HCT116 (cell line): ENCODE data around the gene GALR3.

Source experiments
- CTCF ChIP-seq, 3 experiments: fragments of 200-600 bp in 1 of 3; sonication (generic) in 1 of 3; IDR thresholded peaks in 2 of 3; conservative IDR thresholded peaks in 1 of 3; 2 replicates each; pipeline ENCODE4 v1.5.1; 2012 to 2017; ENCODE audit warnings: low read depth in 2 of 3, low read length in 2 of 3, antibody characterized with exemption in 1 of 3, borderline replicate concordance in 1 of 3, control low read depth in 1 of 3, mild to moderate bottlenecking in 1 of 3, mixed read lengths in 1 of 3, mixed run types in 1 of 3, moderate library complexity in 1 of 3; ENCODE audit not compliant: insufficient read depth in 1 of 3
- EZH2 ChIP-seq: fragments of 200-600 bp; sonication (generic); IDR thresholded peaks from 2 replicates; pipeline ENCODE4 v1.6.1; 2017; ENCODE audit warnings: antibody characterized with exemption, mixed run types
- FOSL1 ChIP-seq: IDR thresholded peaks from 2 replicates; pipeline ENCODE4 v1.6.1; 2012; ENCODE audit warnings: low read depth
- JUND ChIP-seq: IDR thresholded peaks from 2 replicates; pipeline ENCODE4 v1.6.1; 2012
- POLR2A ChIP-seq: IDR thresholded peaks from 2 replicates; pipeline ENCODE4 v1.7.0; 2011; ENCODE audit warnings: borderline replicate concordance; ENCODE audit not compliant: insufficient read depth, insufficient read length; ENCODE audit errors: extremely low read depth
- POLR2AphosphoS5 ChIP-seq: IDR thresholded peaks from 2 replicates; pipeline ENCODE4 v1.6.1; 2011; ENCODE audit warnings: mild to moderate bottlenecking, low read depth, low read length, moderate library complexity
- RAD21 ChIP-seq: IDR thresholded peaks from 2 replicates; pipeline ENCODE4 v1.6.1; 2012; ENCODE audit warnings: low read depth, mild to moderate bottlenecking
- REST ChIP-seq: IDR thresholded peaks from 2 replicates; pipeline ENCODE4 v1.6.1; 2012; ENCODE audit warnings: low read depth
- SIN3A ChIP-seq: IDR thresholded peaks from 2 replicates; pipeline ENCODE4 v1.6.1; 2012; ENCODE audit warnings: low read depth
- YY1 ChIP-seq: IDR thresholded peaks from 2 replicates; pipeline ENCODE4 v1.6.1; 2011; ENCODE audit warnings: low read length, low read depth, moderate library complexity, mild to moderate bottlenecking; ENCODE audit not compliant: insufficient replicate concordance; ENCODE audit errors: extremely low read depth
- ZNF274 ChIP-seq: fragments of 200-500 bp; sonication (Bioruptor generic); IDR thresholded peaks from 2 replicates; pipeline ENCODE4 v1.6.1; 2014; ENCODE audit warnings: mild to moderate bottlenecking, low read depth, low read length, inconsistent platforms

GRCh38 chr22:37819105-37819433 is 4.1 kb upstream of the GALR3 start:
- TF ChIP-seq CTCF (IDR thresholded peaks at IDR 0.05 in 2 of 3, conservative IDR thresholded peaks at IDR 0.05 in 1 of 3; ENCODE audit: borderline replicate concordance in 1 of 3, insufficient read depth in 1 of 3, low read depth in 2 of 3, low read length in 2 of 3) (no peak), SIN3A (no peak), POLR2AphosphoS5 (no peak), EZH2 (no peak), YY1 (no peak), POLR2A (no peak), RAD21 (no peak), ZNF274 (no peak), JUND (no peak), FOSL1 (no peak), REST (no peak)
